HCT116 (cell line): ENCODE measurements around the gene CCDC192.

ENCODE experiments used
- CBX3 ChIP-seq: IDR thresholded peaks from 2 replicates; pipeline ENCODE4 v1.6.1; 2012; ENCODE audit warnings: low read depth
- CTCF ChIP-seq, 3 experiments: fragments of 200-600 bp in 1 of 3; sonication (generic) in 1 of 3; IDR thresholded peaks in 2 of 3; conservative IDR thresholded peaks in 1 of 3; 2 replicates each; pipeline ENCODE4 v1.5.1; 2012 to 2017; ENCODE audit warnings: low read depth in 2 of 3, low read length in 2 of 3, antibody characterized with exemption in 1 of 3, borderline replicate concordance in 1 of 3, control low read depth in 1 of 3, mild to moderate bottlenecking in 1 of 3, mixed read lengths in 1 of 3, mixed run types in 1 of 3, moderate library complexity in 1 of 3; ENCODE audit not compliant: insufficient read depth in 1 of 3
- EGR1 ChIP-seq: IDR thresholded peaks from 2 replicates; pipeline ENCODE4 v1.6.1; 2012; ENCODE audit warnings: low read depth
- ELF1 ChIP-seq: IDR thresholded peaks from 2 replicates; pipeline ENCODE4 v1.6.1; 2012; ENCODE audit warnings: low read depth, borderline replicate concordance
- EZH2 ChIP-seq: fragments of 200-600 bp; sonication (generic); IDR thresholded peaks from 2 replicates; pipeline ENCODE4 v1.6.1; 2017; ENCODE audit warnings: antibody characterized with exemption, mixed run types
- EZH2phosphoT487 ChIP-seq: fragments of 200-600 bp; IDR thresholded peaks from 2 replicates; pipeline ENCODE4 v1.6.1; 2018; ENCODE audit warnings: antibody characterized with exemption, borderline replicate concordance
- MAX ChIP-seq: IDR thresholded peaks from 2 replicates; pipeline ENCODE4 v1.6.1; 2012
- POLR2A ChIP-seq: IDR thresholded peaks from 2 replicates; pipeline ENCODE4 v1.7.0; 2011; ENCODE audit warnings: borderline replicate concordance; ENCODE audit not compliant: insufficient read depth, insufficient read length; ENCODE audit errors: extremely low read depth
- RAD21 ChIP-seq: IDR thresholded peaks from 2 replicates; pipeline ENCODE4 v1.6.1; 2012; ENCODE audit warnings: low read depth, mild to moderate bottlenecking
- TCF7L2 ChIP-seq: IDR thresholded peaks from 2 replicates; pipeline ENCODE4 v1.7.0; 2011; ENCODE audit warnings: borderline replicate concordance, inconsistent platforms; ENCODE audit not compliant: insufficient read depth, insufficient read length; ENCODE audit errors: extremely low read depth
- ZFX ChIP-seq: fragments of 450-650 bp; IDR thresholded peaks from 2 replicates; pipeline ENCODE4 v1.6.1; 2017

DNA sequence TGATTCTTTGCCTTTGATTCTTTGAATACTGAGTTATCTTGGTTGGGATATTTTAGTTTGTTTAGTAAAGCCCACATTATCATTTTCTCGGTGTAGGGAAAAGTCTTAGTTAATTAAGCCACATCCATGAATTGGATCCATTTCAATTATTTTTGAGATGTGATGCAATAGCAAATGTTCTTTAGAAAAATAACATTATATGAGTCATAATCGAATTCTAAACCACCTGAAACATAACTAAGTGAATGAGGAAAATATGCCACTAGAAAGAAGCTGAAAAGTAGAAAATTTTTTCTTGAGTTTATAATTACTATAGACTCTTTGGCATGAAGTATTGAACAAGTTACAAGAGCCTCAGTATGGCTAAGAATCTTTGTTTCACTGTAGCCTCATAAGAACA is 17.5 kb upstream of the CCDC192 start:
- TF ChIP-seq CTCF (IDR thresholded peaks at IDR 0.05 in 2 of 3, conservative IDR thresholded peaks at IDR 0.05 in 1 of 3; ENCODE audit: borderline replicate concordance in 1 of 3, insufficient read depth in 1 of 3, low read depth in 2 of 3, low read length in 2 of 3): no peak
- TF ChIP-seq ELF1: no peak
- no peak for TF ChIP-seq MAX
- TF ChIP-seq POLR2A: no peak
- no peak for TF ChIP-seq EGR1
- TF ChIP-seq ZFX: no peak
- TF ChIP-seq EZH2: no peak
- TF ChIP-seq RAD21: no peak
- TF ChIP-seq TCF7L2: no peak
- TF ChIP-seq EZH2phosphoT487: no peak
- no peak for TF ChIP-seq CBX3
